ENCODE measurements around the gene ZBTB2.
A peak's percentile ranks its signal among the peaks of the same experiment; 100 is the strongest.
"Not testable (repeated sequence)": the region's sequence is repeated elsewhere in the genome, so short reads cannot be mapped to it uniquely, and the experiment has no call there.

Gene ZBTB2

DNA sequence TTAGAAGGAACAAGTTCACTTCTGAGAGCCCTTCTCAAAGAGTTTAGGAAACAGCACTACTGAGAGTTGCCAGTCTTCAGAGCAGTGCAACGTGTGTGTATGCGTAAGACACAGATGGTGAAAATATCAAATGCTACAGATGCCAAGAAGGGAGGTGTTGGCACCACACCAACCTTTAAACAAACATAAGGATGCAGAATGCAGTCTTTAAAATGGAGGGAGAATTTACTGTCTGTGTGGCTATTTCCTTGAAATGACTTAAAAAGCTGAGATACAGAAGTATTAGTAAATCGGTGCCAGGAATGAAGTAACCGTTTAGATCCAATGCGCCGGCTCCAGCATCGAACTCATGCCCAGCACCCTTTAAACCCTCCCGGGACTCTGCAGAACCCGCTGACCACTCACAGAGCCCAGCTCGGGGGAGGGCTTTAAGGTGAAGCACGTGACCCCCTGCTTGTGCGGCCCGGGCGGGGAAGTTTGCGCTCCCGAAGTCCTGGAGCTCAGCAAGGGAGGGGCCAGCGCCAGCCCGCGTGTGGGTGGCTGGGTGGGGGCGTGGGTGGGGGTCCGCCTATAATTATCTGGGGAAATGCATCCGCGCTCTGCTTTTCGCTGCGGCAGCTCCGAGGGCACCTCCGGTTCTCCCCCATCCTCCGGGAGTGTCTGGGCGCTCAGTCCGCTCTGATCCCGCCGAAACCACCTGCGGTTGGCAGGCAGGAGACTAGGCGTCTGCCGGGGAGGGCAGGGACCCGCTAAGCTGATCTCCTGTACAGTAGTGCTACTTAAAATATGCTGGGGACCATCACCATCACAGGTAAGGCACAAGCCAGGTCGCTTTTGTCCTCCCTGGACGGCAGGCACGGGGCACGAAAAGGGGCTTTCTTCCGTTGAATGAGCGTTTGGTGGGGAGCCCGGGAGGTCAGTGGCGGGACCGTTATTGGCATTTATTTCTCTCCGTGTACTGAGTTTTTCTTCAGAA lies 66.0 kb downstream of the ZBTB2 start:
- peak; percentile 13 for DNase-seq

DNA sequence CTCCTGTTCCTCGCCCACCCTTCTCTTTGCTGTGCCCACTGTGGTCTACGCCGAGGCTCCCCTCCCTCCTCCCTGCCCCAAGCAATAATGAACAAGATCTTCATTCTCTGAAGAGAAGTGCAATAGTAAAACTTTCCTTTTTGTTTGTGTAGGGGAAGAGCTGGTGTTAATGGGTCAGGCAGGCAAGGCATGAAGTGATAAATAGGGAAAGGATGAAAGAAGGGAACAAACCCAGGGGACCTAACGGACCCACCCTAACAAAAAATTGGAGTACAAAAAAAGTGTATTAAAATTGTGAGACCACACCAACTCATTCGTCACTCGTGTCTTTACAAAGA lies 66.9 kb downstream of the ZBTB2 start:
- DNase-seq, result no peak

DNA sequence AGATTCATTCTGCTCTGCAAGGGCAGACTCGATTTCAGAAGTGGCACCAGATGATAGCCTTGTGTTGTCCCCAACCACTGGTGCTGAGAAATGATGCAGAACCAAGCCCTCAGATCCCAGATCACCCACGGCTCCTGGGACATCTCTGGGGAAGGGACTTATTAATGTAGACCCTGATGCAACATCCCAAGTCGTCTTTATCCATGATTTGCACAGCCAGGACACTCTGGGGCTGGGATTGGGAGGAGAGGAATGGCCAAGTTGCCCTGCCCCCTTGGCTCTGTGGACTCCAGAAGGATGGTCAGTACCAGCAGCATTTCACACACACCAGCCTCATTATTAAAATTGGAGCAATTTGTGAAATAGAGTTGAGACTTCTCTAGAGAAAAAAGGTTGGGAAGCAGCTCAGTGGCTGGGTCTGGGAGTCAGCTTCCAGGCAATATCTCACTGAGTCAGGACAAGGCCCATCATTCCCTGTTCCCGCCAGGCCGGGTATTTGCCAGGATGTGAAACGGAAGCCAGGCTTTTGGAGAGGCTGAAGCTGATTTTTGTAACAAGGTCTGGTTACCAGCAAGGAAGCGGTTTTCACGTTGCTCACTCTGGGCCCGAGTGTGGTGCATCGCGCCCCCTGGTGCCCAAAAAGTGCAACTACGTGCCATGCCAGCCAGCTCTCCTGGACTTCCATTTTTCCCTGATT lies 67.4 kb downstream of the ZBTB2 start:
- DNase-seq, result peak; percentile 66

- DNase-seq, result no peak
Measured at GRCh38 chr6:151322570-151322969, 68.8 kb downstream of the ZBTB2 start.

DNA sequence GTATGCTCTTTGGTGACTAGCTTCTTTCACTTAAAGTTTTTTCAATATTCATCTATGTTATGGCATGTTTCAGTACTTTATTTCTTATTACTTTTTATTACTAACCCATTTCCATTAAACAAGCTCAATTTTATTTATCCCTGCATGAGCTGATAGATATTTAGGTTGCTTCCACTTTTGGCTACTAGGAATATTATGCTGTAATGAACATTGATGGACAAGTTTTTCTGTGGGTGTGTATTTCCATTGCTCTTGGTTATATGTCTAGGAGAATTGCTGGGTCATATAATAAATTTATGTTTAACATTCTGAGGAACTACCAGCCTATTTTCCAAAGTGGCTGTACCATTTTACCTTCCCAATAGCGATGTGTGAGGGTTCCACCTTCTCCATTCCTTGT lies 69.9 kb downstream of the ZBTB2 start:
- DNase-seq, result no peak

- DNase-seq, result no peak
Measured at GRCh38 chr6:151320140-151320539, 71.2 kb downstream of the ZBTB2 start.

DNA sequence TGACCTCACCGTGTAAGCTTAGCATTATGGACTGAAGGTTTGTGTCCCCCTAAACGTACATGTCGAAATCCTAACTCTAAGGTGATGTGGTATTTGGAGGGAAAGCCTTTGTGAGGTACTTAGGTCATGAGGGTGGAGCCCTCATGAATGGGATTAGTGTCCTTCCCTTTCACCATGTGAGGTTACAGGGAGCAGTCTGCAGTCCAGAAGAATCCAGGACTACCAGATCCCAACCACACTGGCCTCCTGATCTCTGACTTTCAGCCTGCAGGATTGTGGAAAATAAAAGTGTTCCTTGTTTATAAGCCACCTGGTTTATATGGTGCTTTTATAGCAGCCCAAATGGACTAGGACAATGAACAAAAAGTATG lies 73.4 kb downstream of the ZBTB2 start:
- DNase-seq, result no peak

GRCh38 chr6:151317103-151317994 lies 74.0 kb downstream of the ZBTB2 start:
- no peak for DNase-seq

GRCh38 chr6:151315661-151316060 lies 75.7 kb downstream of the ZBTB2 start:
- not testable (repeated sequence) for DNase-seq

Data from activated naive CD4-positive, alpha-beta T cell treated with anti-CD3 and anti-CD28 coated beads, Interleukin-2, amount 50 U/mL, for 16 hours (primary cell).